ENCODE results near the gene RNF217.

GRCh38 chr6:124947971-124948451 lies 14.2 kb upstream of the RNF217 start:
- TF ChIP-seq, protein P1, sequence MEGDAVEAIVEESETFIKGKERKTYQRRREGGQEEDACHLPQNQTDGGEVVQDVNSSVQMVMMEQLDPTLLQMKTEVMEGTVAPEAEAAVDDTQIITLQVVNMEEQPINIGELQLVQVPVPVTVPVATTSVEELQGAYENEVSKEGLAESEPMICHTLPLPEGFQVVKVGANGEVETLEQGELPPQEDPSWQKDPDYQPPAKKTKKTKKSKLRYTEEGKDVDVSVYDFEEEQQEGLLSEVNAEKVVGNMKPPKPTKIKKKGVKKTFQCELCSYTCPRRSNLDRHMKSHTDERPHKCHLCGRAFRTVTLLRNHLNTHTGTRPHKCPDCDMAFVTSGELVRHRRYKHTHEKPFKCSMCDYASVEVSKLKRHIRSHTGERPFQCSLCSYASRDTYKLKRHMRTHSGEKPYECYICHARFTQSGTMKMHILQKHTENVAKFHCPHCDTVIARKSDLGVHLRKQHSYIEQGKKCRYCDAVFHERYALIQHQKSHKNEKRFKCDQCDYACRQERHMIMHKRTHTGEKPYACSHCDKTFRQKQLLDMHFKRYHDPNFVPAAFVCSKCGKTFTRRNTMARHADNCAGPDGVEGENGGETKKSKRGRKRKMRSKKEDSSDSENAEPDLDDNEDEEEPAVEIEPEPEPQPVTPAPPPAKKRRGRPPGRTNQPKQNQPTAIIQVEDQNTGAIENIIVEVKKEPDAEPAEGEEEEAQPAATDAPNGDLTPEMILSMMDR (IDR thresholded peaks at IDR 0.05; ENCODE audit: insufficient read depth, low read length) = no peak
- no peak for TF ChIP-seq POLR2AphosphoS5 (IDR thresholded peaks at IDR 0.05; ENCODE audit: low read depth)
